Stimulated activated naive CD8-positive, alpha-beta T cell treated with anti-CD3 and anti-CD28 coated beads, Interleukin-15, amount 100 ng/mL, for 72 hours (primary cell): ENCODE results near the gene CFAP65.
A peak's percentile ranks its signal among the peaks of the same experiment; 100 is the strongest.

Experiments
- ATAC-seq: fragments of 150-1000 bp; cut with Tn5 transposase; 2 replicates; pipeline ENCODE4 v1.10.0; 2021; ENCODE audit warnings: mild to moderate bottlenecking, moderate library complexity
- DNase-seq, 2 donors: peaks; one replicate each; pipeline ENCODE4 v3.0.0; 2021 to 2022
- H3K27ac Mint-ChIP-seq, 2 donors: one replicate each; pipeline ENCODE4 v1.8.0; 2022; ENCODE audit warnings: mild to moderate bottlenecking in 2 of 2, mixed read lengths in 2 of 2, moderate library complexity in 2 of 2
- H3K27me3 Mint-ChIP-seq: one replicate; pipeline ENCODE4 v1.8.0; 2022; ENCODE audit warnings: mixed read lengths
- H3K4me1 Mint-ChIP-seq: one replicate; pipeline ENCODE4 v1.8.0; 2022; ENCODE audit warnings: mild to moderate bottlenecking, mixed read lengths
- H3K4me3 Mint-ChIP-seq, 2 donors: one replicate each; pipeline ENCODE4 v1.8.0; 2022; ENCODE audit warnings: mild to moderate bottlenecking in 2 of 2, mixed read lengths in 2 of 2, moderate library complexity in 1 of 2
- H3K9me3 Mint-ChIP-seq, 2 donors: one replicate each; pipeline ENCODE4 v1.8.0; 2022; ENCODE audit warnings: mixed read lengths in 2 of 2

CFAP65 gene

GRCh38 chr2:218995972-218996711 is 45.2 kb downstream of the CFAP65 start:
- DNase-seq (peak; percentile 83 to 87), ATAC-seq (peak; percentile 65)
- H3K4me3 Mint-ChIP-seq: peak overlapping the region; percentile 18 to 53
- H3K27me3 Mint-ChIP-seq: peaks cover 100% of the 10 kb centered on the region
- no peaks in the 10 kb centered on the region for H3K9me3 Mint-ChIP-seq
- peaks cover 21% of the 10 kb centered on the region for H3K4me1 Mint-ChIP-seq
- H3K27ac Mint-ChIP-seq: no peak overlapping the region

- peaks cover 100% of the 10 kb centered on the region for H3K27me3 Mint-ChIP-seq
- no peak overlapping the region for H3K4me3 Mint-ChIP-seq
- ATAC-seq (no peak), DNase-seq (no peak)
- H3K4me1 Mint-ChIP-seq: peaks cover 21% of the 10 kb centered on the region
- H3K27ac Mint-ChIP-seq: no peak overlapping the region
- H3K9me3 Mint-ChIP-seq: no peaks in the 10 kb centered on the region
Measured at GRCh38 chr2:218995561-218995960, 45.8 kb downstream of the CFAP65 start.

- H3K4me1 Mint-ChIP-seq: peaks cover 21% of the 10 kb centered on the region
- H3K4me3 Mint-ChIP-seq: peak within 1 kb of the TSS; percentile 26 to 50
- no peak within 1 kb of the TSS for H3K27ac Mint-ChIP-seq
- DNase-seq: no peak
- ATAC-seq: peak; percentile 48
- peaks cover 100% of the 10 kb centered on the region for H3K27me3 Mint-ChIP-seq
- no peaks in the 10 kb centered on the region for H3K9me3 Mint-ChIP-seq
Measured at GRCh38 chr2:218993345-218994315, 47.7 kb downstream of the CFAP65 start, which contains the start of gene CRYBA2. Gene CRYBA2, minus strand, starts transcription at chr2:218993422. Its CDS starts 246 bp downstream, at chr2:218993176.

- peaks cover 21% of the 10 kb centered on the region for H3K4me1 Mint-ChIP-seq
- H3K4me3 Mint-ChIP-seq: peak overlapping the region in 1 of 2 donors; percentile 21
- H3K9me3 Mint-ChIP-seq: no peaks in the 10 kb centered on the region
- DNase-seq (no peak), ATAC-seq (peak; percentile 18)
- no peak overlapping the region for H3K27ac Mint-ChIP-seq
- H3K27me3 Mint-ChIP-seq: peaks cover 100% of the 10 kb centered on the region
Measured at GRCh38 chr2:218992703-218993344, 48.5 kb downstream of the CFAP65 start.

- ATAC-seq (no peak), DNase-seq (no peak)
- Mint-ChIP-seq H3K27ac (no peak overlapping the region), H3K4me1 (peaks cover 21% of the 10 kb centered on the region), H3K27me3 (peaks cover 100% of the 10 kb centered on the region), H3K4me3 (no peak overlapping the region), H3K9me3 (no peaks in the 10 kb centered on the region)
Measured at GRCh38 chr2:218992196-218992595, 49.1 kb downstream of the CFAP65 start.

GRCh38 chr2:218991674-218992168 is 49.6 kb downstream of the CFAP65 start:
- DNase-seq (no peak), ATAC-seq (no peak)
- peaks cover 21% of the 10 kb centered on the region for H3K4me1 Mint-ChIP-seq
- peaks cover 100% of the 10 kb centered on the region for H3K27me3 Mint-ChIP-seq
- H3K9me3 Mint-ChIP-seq: no peaks in the 10 kb centered on the region
- H3K4me3 Mint-ChIP-seq: no peak overlapping the region
- H3K27ac Mint-ChIP-seq: no peak overlapping the region

GRCh38 chr2:218990612-218991011 is 50.7 kb downstream of the CFAP65 start:
- peaks cover 100% of the 10 kb centered on the region for H3K27me3 Mint-ChIP-seq
- no peak for ATAC-seq

GRCh38 chr2:218990052-218990451 is 51.3 kb downstream of the CFAP65 start:
- peaks cover 100% of the 10 kb centered on the region for H3K27me3 Mint-ChIP-seq
- no peak overlapping the region for H3K27ac Mint-ChIP-seq

More at GRCh38 chr2:218990612-218991011, 50.7 kb downstream of the CFAP65 start:
- Mint-ChIP-seq H3K27ac (no peak overlapping the region), H3K4me1 (peaks cover 16% of the 10 kb centered on the region), H3K9me3 (no peaks in the 10 kb centered on the region), H3K4me3 (no peak overlapping the region)
- no peak for DNase-seq

GRCh38 chr2:218988650-218989049 is 52.7 kb downstream of the CFAP65 start:
- H3K4me1 Mint-ChIP-seq: peaks cover 22% of the 10 kb centered on the region
- H3K27me3 Mint-ChIP-seq: peaks cover 100% of the 10 kb centered on the region
- ATAC-seq (no peak), DNase-seq (no peak)
- no peak overlapping the region for H3K27ac Mint-ChIP-seq
- H3K4me3 Mint-ChIP-seq: no peak overlapping the region
- no peaks in the 10 kb centered on the region for H3K9me3 Mint-ChIP-seq

More at GRCh38 chr2:218990052-218990451, 51.3 kb downstream of the CFAP65 start:
- DNase-seq (no peak), ATAC-seq (no peak)
- H3K4me1 Mint-ChIP-seq: peaks cover 16% of the 10 kb centered on the region
- H3K4me3 Mint-ChIP-seq: no peak overlapping the region
- no peaks in the 10 kb centered on the region for H3K9me3 Mint-ChIP-seq

- DNase-seq: no peak
Measured at GRCh38 chr2:218988164-218988563, 53.2 kb downstream of the CFAP65 start.

GRCh38 chr2:218986148-218986761 is 55.1 kb downstream of the CFAP65 start:
- peaks cover 100% of the 10 kb centered on the region for H3K27me3 Mint-ChIP-seq
- H3K27ac Mint-ChIP-seq: no peak overlapping the region
- DNase-seq (no peak), ATAC-seq (no peak)
- peak overlapping the region in 1 of 2 donors; percentile 49 for H3K4me3 Mint-ChIP-seq
- peaks cover 37% of the 10 kb centered on the region for H3K4me1 Mint-ChIP-seq
- no peaks in the 10 kb centered on the region for H3K9me3 Mint-ChIP-seq

More at GRCh38 chr2:218988164-218988563, 53.2 kb downstream of the CFAP65 start:
- no peak overlapping the region for H3K27ac Mint-ChIP-seq
- no peaks in the 10 kb centered on the region for H3K9me3 Mint-ChIP-seq
- no peak overlapping the region for H3K4me3 Mint-ChIP-seq
- peaks cover 25% of the 10 kb centered on the region for H3K4me1 Mint-ChIP-seq
- no peak for ATAC-seq
- H3K27me3 Mint-ChIP-seq: peaks cover 100% of the 10 kb centered on the region

GRCh38 chr2:218985325-218986091 is 55.8 kb downstream of the CFAP65 start:
- no peak overlapping the region for H3K27ac Mint-ChIP-seq
- DNase-seq (no peak), ATAC-seq (no peak)
- peak overlapping the region; percentile 2 to 49 for H3K4me3 Mint-ChIP-seq
- peaks cover 100% of the 10 kb centered on the region for H3K27me3 Mint-ChIP-seq
- H3K4me1 Mint-ChIP-seq: peaks cover 44% of the 10 kb centered on the region
- H3K9me3 Mint-ChIP-seq: no peaks in the 10 kb centered on the region

- Mint-ChIP-seq H3K4me3 (peak within 1 kb of the TSS; percentile 42 to 55), H3K4me1 (peaks cover 48% of the 10 kb centered on the region), H3K27me3 (peaks cover 100% of the 10 kb centered on the region), H3K27ac (no peak within 1 kb of the TSS), H3K9me3 (no peaks in the 10 kb centered on the region)
- ATAC-seq: no peak
- no peak for DNase-seq
Measured at GRCh38 chr2:218985021-218985324, 56.3 kb downstream of the CFAP65 start, which contains the start of gene FEV. Gene FEV, minus strand, starts transcription at chr2:218985184. Its CDS starts 109 bp downstream, at chr2:218985075.
